HepG2 (cell line): ENCODE results near the gene JPH2.

Experiments
- ATF3 ChIP-seq: sonication (generic); formaldehyde crosslinking; IDR thresholded peaks from 2 replicates; pipeline ENCODE4 v1.4.0; 2020; ENCODE audit warnings: missing genetic modification reagents
- CHD2 ChIP-seq: IDR thresholded peaks from 2 replicates; pipeline ENCODE4 v1.6.1; 2011; ENCODE audit warnings: low read depth, low read length, improper control_type of control experiment
- GABPA ChIP-seq, 2 experiments: IDR thresholded peaks; 2 replicates each; pipeline ENCODE4 v1.6.1; 2011 to 2016; ENCODE audit warnings: low read depth in 2 of 2, low read length in 1 of 2, missing biosample characterization in 1 of 2, missing genetic modification characterization in 1 of 2
- RFX5 ChIP-seq: IDR thresholded peaks from 2 replicates; pipeline ENCODE4 v1.6.1; 2011; ENCODE audit warnings: low read depth, low read length, improper control_type of control experiment
- SIN3A ChIP-seq: IDR thresholded peaks from 2 replicates; pipeline ENCODE4 v1.6.1; 2011; ENCODE audit warnings: low read depth, mild to moderate bottlenecking, control low read depth, low read length, borderline replicate concordance
- ZNF318 ChIP-seq: sonication (generic); formaldehyde crosslinking; IDR thresholded peaks from 2 replicates; pipeline ENCODE4 v1.4.0; 2020; ENCODE audit warnings: mild to moderate bottlenecking, missing genetic modification reagents
- ZNF513 ChIP-seq: sonication (generic); formaldehyde crosslinking; conservative IDR thresholded peaks from 2 replicates; pipeline ENCODE4 v1.5.0; 2020; ENCODE audit warnings: missing genetic modification reagents

DNA sequence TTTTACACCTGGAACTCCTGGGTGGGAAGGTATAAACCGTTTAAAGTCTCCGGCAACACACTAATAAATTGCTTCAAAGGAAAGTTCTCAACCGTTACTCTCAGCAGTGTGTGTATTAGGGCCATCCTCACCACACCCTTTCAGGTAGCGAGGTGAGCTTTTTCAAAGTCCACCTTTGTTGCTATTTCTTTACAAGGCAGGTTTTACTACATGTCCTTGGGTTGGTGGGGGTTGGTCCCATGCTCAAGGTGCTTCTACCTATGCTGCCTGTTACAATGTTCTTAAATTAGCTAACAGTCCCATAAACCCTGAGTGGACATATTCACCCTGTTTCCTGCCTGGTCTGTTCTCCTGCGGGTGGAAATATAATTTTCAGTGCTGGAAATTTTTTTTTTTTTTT, 36.7 kb upstream of the JPH2 start:
- TF ChIP-seq ATF3 (no peak), GABPA (IDR thresholded peaks at IDR 0.05; ENCODE audit: low read depth, low read length) (no peak), GABPA (CRISPR knock-in tag; IDR thresholded peaks at IDR 0.05; ENCODE audit: low read depth) (no peak), ZNF318 (CRISPR knock-in tag) (no peak), ZNF513 (CRISPR knock-in tag) (no peak), SIN3A (no peak), RFX5 (no peak), CHD2 (no peak)
